Neural cell (in vitro differentiated cells): ENCODE results near the gene USP6. TPM values are rescaled to one million over a fixed set of nuclear protein-coding genes. Genes with fewer than 3 reads are reported as not detected.
"Not testable (repeated sequence)": the region's sequence is repeated elsewhere in the genome, so short reads cannot be mapped to it uniquely, and the experiment has no call there.

Experiments
- H2AFZ ChIP-seq: fragments of 200-600, 300-800 bp; sonication (generic), shearing (Covaris generic); 2 replicates; pipeline ENCODE4 v1.6.0; 2014; ENCODE audit warnings: low read depth, mild to moderate bottlenecking, antibody characterized with exemption, low read length, moderate library complexity
- H3F3A ChIP-seq: fragments of 200-600 bp; shearing (Covaris generic); 2 replicates; pipeline ENCODE4 v1.6.1; 2016; ENCODE audit warnings: mild to moderate bottlenecking, moderate library complexity, mixed read lengths, antibody characterized with exemption, low read length; ENCODE audit not compliant: insufficient read depth, poor library complexity, severe bottlenecking
- H3K27ac ChIP-seq: fragments of 200-600, 300-800 bp; sonication (generic), shearing (Covaris generic); 2 replicates; pipeline ENCODE4 v1.5.1; 2014; ENCODE audit warnings: mild to moderate bottlenecking, low read length, moderate library complexity
- H3K27me3 ChIP-seq: fragments of 300-800, 200-600 bp; sonication (generic), shearing (Covaris generic); 2 replicates; pipeline ENCODE4 v1.6.0; 2014; ENCODE audit warnings: mild to moderate bottlenecking, low read depth, low read length, moderate library complexity; ENCODE audit not compliant: insufficient read depth
- H3K36me3 ChIP-seq: fragments of 300-800, 200-600 bp; sonication (generic), shearing (Covaris generic); 2 replicates; pipeline ENCODE4 v1.5.1; 2014; ENCODE audit warnings: mild to moderate bottlenecking, antibody characterized with exemption, low read length, moderate library complexity; ENCODE audit not compliant: insufficient read depth
- H3K4me2 ChIP-seq: fragments of 300-800, 200-600 bp; sonication (generic), shearing (Covaris generic); 2 replicates; pipeline ENCODE4 v1.6.0; 2014; ENCODE audit warnings: mild to moderate bottlenecking, low read length
- H3K4me3 ChIP-seq: fragments of 300-800, 200-600 bp; sonication (generic), shearing (Covaris generic); 2 replicates; pipeline ENCODE4 v1.5.1; 2014; ENCODE audit warnings: mild to moderate bottlenecking, low read length, moderate library complexity
- H3K79me2 ChIP-seq: fragments of 200-600 bp; shearing (Covaris generic); replicated peaks from 2 replicates; pipeline ENCODE4 v1.6.0; 2014; ENCODE audit warnings: mild to moderate bottlenecking, low read length, moderate library complexity; ENCODE audit not compliant: insufficient read depth
- H3K9ac ChIP-seq: fragments of 300-800, 200-600 bp; sonication (generic), shearing (Covaris generic); 2 replicates; pipeline ENCODE4 v1.6.1; 2016; ENCODE audit warnings: mild to moderate bottlenecking, low read length, mixed read lengths
- H3K9me2 ChIP-seq: fragments of 200-600 bp; shearing (Covaris generic); 2 replicates; pipeline ENCODE4 v1.6.1; 2016; ENCODE audit warnings: mild to moderate bottlenecking, low read length, mixed read lengths; ENCODE audit not compliant: insufficient read depth
- H3K9me3 ChIP-seq: fragments of 200-600, 300-800 bp; sonication (generic), shearing (Covaris generic); 2 replicates; pipeline ENCODE4 v1.6.1; 2016; ENCODE audit warnings: mild to moderate bottlenecking, mixed run types, low read length, moderate library complexity, mixed read lengths
- H4K20me1 ChIP-seq: fragments of 200-600 bp; shearing (Covaris generic); 2 replicates; pipeline ENCODE4 v1.6.1; 2016; ENCODE audit warnings: mild to moderate bottlenecking, mixed run types; ENCODE audit not compliant: insufficient read depth
- EP300 ChIP-seq: fragments of 450-650 bp; conservative IDR thresholded peaks from 2 replicates; pipeline ENCODE4 v1.6.1; 2014; ENCODE audit warnings: antibody characterized with exemption, mild to moderate bottlenecking, moderate library complexity; ENCODE audit not compliant: poor library complexity, severe bottlenecking
- EZH2 ChIP-seq: fragments of 200-600, 300-800 bp; shearing (Covaris generic), sonication (generic); IDR thresholded peaks from 2 replicates; pipeline ENCODE4 v1.6.1; 2014; ENCODE audit warnings: antibody characterized with exemption, low read length, borderline replicate concordance, mild to moderate bottlenecking; ENCODE audit not compliant: insufficient read depth, poor library complexity, severe bottlenecking
- MXI1 ChIP-seq: fragments of 450-650 bp; conservative IDR thresholded peaks from 2 replicates; pipeline ENCODE4 v1.6.1; 2014; ENCODE audit warnings: antibody characterized with exemption, mild to moderate bottlenecking; ENCODE audit not compliant: poor library complexity, severe bottlenecking
- POLR2AphosphoS5 ChIP-seq: IDR thresholded peaks from 2 replicates; pipeline ENCODE4 v1.6.1; 2012
- RAD21 ChIP-seq: fragments of 450-650 bp; conservative IDR thresholded peaks from 2 replicates; pipeline ENCODE4 v1.6.1; 2014; ENCODE audit warnings: antibody characterized with exemption, mild to moderate bottlenecking, moderate library complexity
- SMC3 ChIP-seq: fragments of 450-650 bp; conservative IDR thresholded peaks from 2 replicates; pipeline ENCODE4 v1.6.1; 2014; ENCODE audit warnings: antibody characterized with exemption, mild to moderate bottlenecking, moderate library complexity; ENCODE audit not compliant: poor library complexity
- TAF1 ChIP-seq: IDR thresholded peaks from 2 replicates; pipeline ENCODE4 v1.6.1; 2012; ENCODE audit warnings: low read depth
- polyA plus RNA-seq: library from polyadenylated mRNA; depleted of rRNA; stranded (reverse); fragments of >200 nt; gene quantifications from 2 replicates; pipeline ENCODE4 v1.2.3, GENCODE V29; 2014
- TF ChIP-seq, protein P1 (sequence below): fragments of 450-650 bp; IDR thresholded peaks from 2 replicates; pipeline ENCODE4 v1.5.1; 2014; ENCODE audit warnings: antibody characterized with exemption, mild to moderate bottlenecking, moderate library complexity; ENCODE audit not compliant: poor library complexity, severe bottlenecking
- TF ChIP-seq, protein P2 (sequence below): IDR thresholded peaks from 2 replicates; pipeline ENCODE4 v1.6.1; 2012; ENCODE audit warnings: borderline replicate concordance

USP6 gene
- polyA plus RNA-seq, 1 donor from 2014 or later: not detected

DNA sequence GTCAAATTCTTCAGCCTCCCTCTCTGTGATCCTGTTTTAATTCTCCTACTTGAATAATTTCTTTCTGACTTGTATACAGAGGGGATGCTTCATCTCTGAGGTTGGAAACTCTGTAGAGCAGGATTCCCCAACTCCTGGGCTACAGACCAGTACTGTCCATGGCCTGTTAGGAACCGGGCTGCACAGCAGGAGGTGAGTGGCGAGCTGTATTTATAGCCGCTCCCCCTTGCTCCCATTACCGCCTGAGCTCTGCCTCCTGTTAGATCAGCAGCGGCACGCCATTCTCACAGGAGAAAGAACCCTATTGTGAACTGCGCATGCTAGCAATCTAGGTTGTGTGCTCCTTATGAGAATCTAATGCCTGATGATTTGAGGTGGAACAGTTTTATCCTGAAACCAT lies 59.2 kb downstream of the USP6 start:
- H3K9me3 ChIP-seq, H3K9ac ChIP-seq, H3F3A ChIP-seq, H3K4me3 ChIP-seq, H3K36me3 ChIP-seq, H3K79me2 ChIP-seq, H3K4me2 ChIP-seq, H3K27ac ChIP-seq, H3K9me2 ChIP-seq, H3K27me3 ChIP-seq, H2AFZ ChIP-seq, H4K20me1 ChIP-seq: not testable (repeated sequence)

DNA sequence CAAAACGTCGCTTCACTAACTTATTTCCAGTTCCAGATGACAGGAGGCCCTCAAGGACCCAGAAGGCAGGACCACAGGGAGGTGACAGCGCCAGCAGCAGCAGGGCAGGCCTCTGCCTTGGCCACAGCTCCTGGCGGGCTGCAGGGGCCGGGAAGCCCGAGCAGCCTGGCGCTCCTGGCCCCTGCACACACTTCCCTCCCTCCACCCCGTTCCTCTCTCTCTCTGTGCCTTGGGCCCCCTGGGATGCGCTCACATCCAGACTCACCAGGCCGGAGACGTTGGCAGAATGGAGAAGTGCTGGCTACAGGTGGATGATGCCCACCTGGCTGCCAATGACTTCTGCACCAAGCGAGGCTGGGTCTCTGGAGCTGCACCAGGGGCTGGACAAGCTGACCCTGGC lies 63.2 kb downstream of the USP6 start:
- Histone ChIP-seq H3K9ac (no peak overlapping the region), H4K20me1 (no peaks in the 10 kb centered on the region), H3K4me3 (no peak overlapping the region), H3K27ac (no peak overlapping the region), H2AFZ (no peak overlapping the region), H3K9me2 (no peaks in the 10 kb centered on the region), H3K27me3 (no peaks in the 10 kb centered on the region), H3K36me3 (peaks cover 13% of the 10 kb centered on the region), H3K9me3 (peaks cover 32% of the 10 kb centered on the region), H3K79me2 (no peaks in the 10 kb centered on the region), H3K4me2 (no peak overlapping the region), H3F3A (no peaks in the 10 kb centered on the region)
- no peak for TF ChIP-seq TAF1
- TF ChIP-seq RAD21: no peak
- no peak for TF ChIP-seq EP300
- TF ChIP-seq, protein P1, sequence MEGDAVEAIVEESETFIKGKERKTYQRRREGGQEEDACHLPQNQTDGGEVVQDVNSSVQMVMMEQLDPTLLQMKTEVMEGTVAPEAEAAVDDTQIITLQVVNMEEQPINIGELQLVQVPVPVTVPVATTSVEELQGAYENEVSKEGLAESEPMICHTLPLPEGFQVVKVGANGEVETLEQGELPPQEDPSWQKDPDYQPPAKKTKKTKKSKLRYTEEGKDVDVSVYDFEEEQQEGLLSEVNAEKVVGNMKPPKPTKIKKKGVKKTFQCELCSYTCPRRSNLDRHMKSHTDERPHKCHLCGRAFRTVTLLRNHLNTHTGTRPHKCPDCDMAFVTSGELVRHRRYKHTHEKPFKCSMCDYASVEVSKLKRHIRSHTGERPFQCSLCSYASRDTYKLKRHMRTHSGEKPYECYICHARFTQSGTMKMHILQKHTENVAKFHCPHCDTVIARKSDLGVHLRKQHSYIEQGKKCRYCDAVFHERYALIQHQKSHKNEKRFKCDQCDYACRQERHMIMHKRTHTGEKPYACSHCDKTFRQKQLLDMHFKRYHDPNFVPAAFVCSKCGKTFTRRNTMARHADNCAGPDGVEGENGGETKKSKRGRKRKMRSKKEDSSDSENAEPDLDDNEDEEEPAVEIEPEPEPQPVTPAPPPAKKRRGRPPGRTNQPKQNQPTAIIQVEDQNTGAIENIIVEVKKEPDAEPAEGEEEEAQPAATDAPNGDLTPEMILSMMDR: no peak
- no peak for TF ChIP-seq POLR2AphosphoS5
- TF ChIP-seq MXI1: no peak
- no peak for TF ChIP-seq EZH2
- TF ChIP-seq, protein P2, sequence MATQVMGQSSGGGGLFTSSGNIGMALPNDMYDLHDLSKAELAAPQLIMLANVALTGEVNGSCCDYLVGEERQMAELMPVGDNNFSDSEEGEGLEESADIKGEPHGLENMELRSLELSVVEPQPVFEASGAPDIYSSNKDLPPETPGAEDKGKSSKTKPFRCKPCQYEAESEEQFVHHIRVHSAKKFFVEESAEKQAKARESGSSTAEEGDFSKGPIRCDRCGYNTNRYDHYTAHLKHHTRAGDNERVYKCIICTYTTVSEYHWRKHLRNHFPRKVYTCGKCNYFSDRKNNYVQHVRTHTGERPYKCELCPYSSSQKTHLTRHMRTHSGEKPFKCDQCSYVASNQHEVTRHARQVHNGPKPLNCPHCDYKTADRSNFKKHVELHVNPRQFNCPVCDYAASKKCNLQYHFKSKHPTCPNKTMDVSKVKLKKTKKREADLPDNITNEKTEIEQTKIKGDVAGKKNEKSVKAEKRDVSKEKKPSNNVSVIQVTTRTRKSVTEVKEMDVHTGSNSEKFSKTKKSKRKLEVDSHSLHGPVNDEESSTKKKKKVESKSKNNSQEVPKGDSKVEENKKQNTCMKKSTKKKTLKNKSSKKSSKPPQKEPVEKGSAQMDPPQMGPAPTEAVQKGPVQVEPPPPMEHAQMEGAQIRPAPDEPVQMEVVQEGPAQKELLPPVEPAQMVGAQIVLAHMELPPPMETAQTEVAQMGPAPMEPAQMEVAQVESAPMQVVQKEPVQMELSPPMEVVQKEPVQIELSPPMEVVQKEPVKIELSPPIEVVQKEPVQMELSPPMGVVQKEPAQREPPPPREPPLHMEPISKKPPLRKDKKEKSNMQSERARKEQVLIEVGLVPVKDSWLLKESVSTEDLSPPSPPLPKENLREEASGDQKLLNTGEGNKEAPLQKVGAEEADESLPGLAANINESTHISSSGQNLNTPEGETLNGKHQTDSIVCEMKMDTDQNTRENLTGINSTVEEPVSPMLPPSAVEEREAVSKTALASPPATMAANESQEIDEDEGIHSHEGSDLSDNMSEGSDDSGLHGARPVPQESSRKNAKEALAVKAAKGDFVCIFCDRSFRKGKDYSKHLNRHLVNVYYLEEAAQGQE: no peak
- TF ChIP-seq SMC3: no peak
